Erythroblast (primary cell): ENCODE measurements around the gene EXOC6.

Source experiments
- GATA1 ChIP-seq: IDR thresholded peaks from 2 replicates; pipeline ENCODE4 v1.6.1; 2011; ENCODE audit warnings: low read depth, mild to moderate bottlenecking, control low read depth, low read length, moderate library complexity
- POLR2A ChIP-seq: IDR thresholded peaks from 2 replicates; pipeline ENCODE4 v1.6.1; 2011; ENCODE audit warnings: mild to moderate bottlenecking, low read length

GRCh38 chr10:92995509-92995908 lies 147.2 kb downstream of the EXOC6 start:
- no peak for TF ChIP-seq POLR2A
- TF ChIP-seq GATA1: no peak
